Loucy (cell line): Measurements from ENCODE around the gene CRIP2.

Source experiments
- H2AFZ ChIP-seq: fragments of 200-600 bp; sonication (generic); 2 replicates; pipeline ENCODE4 v1.6.0; 2016; ENCODE audit warnings: antibody characterized with exemption, mild to moderate bottlenecking, low read length, moderate library complexity
- H3F3A ChIP-seq: fragments of 200-600 bp; 2 replicates; pipeline ENCODE4 v1.6.0; 2016; ENCODE audit warnings: antibody characterized with exemption, low read depth, mild to moderate bottlenecking
- H3K27me3 ChIP-seq: fragments of 200-600 bp; sonication (generic); 2 replicates; pipeline ENCODE4 v1.6.1; 2014; ENCODE audit warnings: low read length, mild to moderate bottlenecking; ENCODE audit not compliant: insufficient read depth, poor library complexity, severe bottlenecking
- H3K36me3 ChIP-seq: fragments of 200-600 bp; sonication (generic); 2 replicates; pipeline ENCODE4 v1.6.1; 2016; ENCODE audit warnings: low read length; ENCODE audit not compliant: insufficient read depth
- H3K4me1 ChIP-seq: fragments of 200-600 bp; sonication (generic); 2 replicates; pipeline ENCODE4 v1.5.1; 2014; ENCODE audit warnings: low read length, mild to moderate bottlenecking; ENCODE audit not compliant: insufficient read depth, poor library complexity, severe bottlenecking
- H3K4me2 ChIP-seq: fragments of 200-600 bp; sonication (generic); 2 replicates; pipeline ENCODE4 v1.6.0; 2014; ENCODE audit warnings: antibody characterized with exemption, low read length, low read depth, mild to moderate bottlenecking; ENCODE audit not compliant: poor library complexity, severe bottlenecking
- H3K4me3 ChIP-seq: fragments of 200-600 bp; sonication (generic); 2 replicates; pipeline ENCODE4 v1.5.1; 2014; ENCODE audit warnings: low read length, mild to moderate bottlenecking, mixed read lengths; ENCODE audit not compliant: poor library complexity, severe bottlenecking
- H3K79me2 ChIP-seq: fragments of 200-600 bp; sonication (generic); 2 replicates; pipeline ENCODE4 v1.6.1; 2014; ENCODE audit warnings: low read length; ENCODE audit not compliant: insufficient read depth
- H3K9ac ChIP-seq: fragments of 200-600 bp; sonication (generic); 2 replicates; pipeline ENCODE4 v1.6.0; 2014; ENCODE audit warnings: mild to moderate bottlenecking, low read depth, low read length, moderate library complexity; ENCODE audit not compliant: poor library complexity, severe bottlenecking
- H3K9me2 ChIP-seq: fragments of 200-600 bp; sonication (generic); replicated peaks from 2 replicates; pipeline ENCODE4 v1.6.1; 2016; ENCODE audit warnings: low read depth, low read length, mixed read lengths
- H3K9me3 ChIP-seq: fragments of 200-600 bp; sonication (generic); 2 replicates; pipeline ENCODE4 v1.6.1; 2014; ENCODE audit warnings: mild to moderate bottlenecking, antibody characterized with exemption, low read length, low read depth; ENCODE audit not compliant: insufficient read depth
- H4K20me1 ChIP-seq: fragments of 200-600 bp; sonication (generic); 2 replicates; pipeline ENCODE4 v1.6.0; 2014; ENCODE audit warnings: antibody characterized with exemption, low read length, mild to moderate bottlenecking; ENCODE audit not compliant: insufficient read depth, poor library complexity, severe bottlenecking
- EZH2phosphoT487 ChIP-seq: fragments of 200-600 bp; IDR thresholded peaks from 2 replicates; pipeline ENCODE4 v1.6.1; 2018; ENCODE audit warnings: antibody characterized with exemption, mild to moderate bottlenecking, moderate library complexity, borderline replicate concordance
- TF ChIP-seq, protein P1 (sequence below): fragments of 200-600 bp; sonication (generic); conservative IDR thresholded peaks from 2 replicates; pipeline ENCODE4 v1.5.1; 2014; ENCODE audit warnings: mild to moderate bottlenecking, antibody characterized with exemption, low read length

The CRIP2 gene

DNA sequence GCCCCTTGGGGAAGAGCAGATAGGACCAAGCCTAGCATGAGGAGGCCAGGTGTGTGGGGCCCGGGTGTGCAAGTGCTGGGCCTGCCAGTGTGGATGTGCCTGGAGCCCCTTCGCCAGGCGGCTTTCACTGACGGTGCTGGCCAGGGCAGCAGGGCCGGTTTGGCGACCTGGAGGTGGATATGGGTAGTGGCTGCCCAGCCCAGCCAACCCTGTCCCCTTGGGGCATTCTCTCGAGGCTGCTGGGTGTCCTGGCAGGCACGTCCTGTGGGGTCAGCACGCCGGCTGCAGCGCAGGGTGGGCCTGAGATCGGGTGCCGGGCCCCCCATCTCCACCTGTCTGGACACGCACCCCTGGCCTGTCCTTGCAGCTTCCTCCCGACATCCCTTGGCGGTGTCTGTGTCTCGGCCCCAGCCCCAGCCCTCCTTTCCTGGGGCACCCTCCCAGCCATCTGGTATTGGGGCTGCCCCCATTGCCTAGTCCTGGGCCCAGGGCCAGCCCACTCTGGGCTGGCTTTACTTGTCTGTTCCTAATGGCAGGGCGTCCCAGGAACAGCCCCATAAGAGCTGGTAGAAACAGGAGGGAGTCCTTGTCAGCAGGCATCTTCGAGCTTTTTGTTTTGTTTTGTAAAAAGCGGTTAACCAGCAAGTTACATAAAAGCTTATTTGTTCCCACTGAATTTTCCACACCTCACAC is 7.2 kb upstream of the CRIP2 start:
- no peak overlapping the region for H3K4me2 ChIP-seq
- no peak overlapping the region for H3K4me3 ChIP-seq
- H4K20me1 ChIP-seq, result no peaks in the 10 kb centered on the region
- no peaks in the 10 kb centered on the region for H3K9me2 ChIP-seq
- H3K9ac ChIP-seq, result no peak overlapping the region
- H3F3A ChIP-seq, result no peaks in the 10 kb centered on the region
- no peaks in the 10 kb centered on the region for H3K9me3 ChIP-seq
- TF ChIP-seq, protein P1, sequence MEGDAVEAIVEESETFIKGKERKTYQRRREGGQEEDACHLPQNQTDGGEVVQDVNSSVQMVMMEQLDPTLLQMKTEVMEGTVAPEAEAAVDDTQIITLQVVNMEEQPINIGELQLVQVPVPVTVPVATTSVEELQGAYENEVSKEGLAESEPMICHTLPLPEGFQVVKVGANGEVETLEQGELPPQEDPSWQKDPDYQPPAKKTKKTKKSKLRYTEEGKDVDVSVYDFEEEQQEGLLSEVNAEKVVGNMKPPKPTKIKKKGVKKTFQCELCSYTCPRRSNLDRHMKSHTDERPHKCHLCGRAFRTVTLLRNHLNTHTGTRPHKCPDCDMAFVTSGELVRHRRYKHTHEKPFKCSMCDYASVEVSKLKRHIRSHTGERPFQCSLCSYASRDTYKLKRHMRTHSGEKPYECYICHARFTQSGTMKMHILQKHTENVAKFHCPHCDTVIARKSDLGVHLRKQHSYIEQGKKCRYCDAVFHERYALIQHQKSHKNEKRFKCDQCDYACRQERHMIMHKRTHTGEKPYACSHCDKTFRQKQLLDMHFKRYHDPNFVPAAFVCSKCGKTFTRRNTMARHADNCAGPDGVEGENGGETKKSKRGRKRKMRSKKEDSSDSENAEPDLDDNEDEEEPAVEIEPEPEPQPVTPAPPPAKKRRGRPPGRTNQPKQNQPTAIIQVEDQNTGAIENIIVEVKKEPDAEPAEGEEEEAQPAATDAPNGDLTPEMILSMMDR, result no peak
- no peak for TF ChIP-seq EZH2phosphoT487
- no peaks in the 10 kb centered on the region for H3K27me3 ChIP-seq
- H3K36me3 ChIP-seq, result peaks cover 25% of the 10 kb centered on the region; the same call in 1 of the 2 replicates
- no peaks in the 10 kb centered on the region for H3K4me1 ChIP-seq
- no peaks in the 10 kb centered on the region for H3K79me2 ChIP-seq
- H2AFZ ChIP-seq, result no peak overlapping the region

DNA sequence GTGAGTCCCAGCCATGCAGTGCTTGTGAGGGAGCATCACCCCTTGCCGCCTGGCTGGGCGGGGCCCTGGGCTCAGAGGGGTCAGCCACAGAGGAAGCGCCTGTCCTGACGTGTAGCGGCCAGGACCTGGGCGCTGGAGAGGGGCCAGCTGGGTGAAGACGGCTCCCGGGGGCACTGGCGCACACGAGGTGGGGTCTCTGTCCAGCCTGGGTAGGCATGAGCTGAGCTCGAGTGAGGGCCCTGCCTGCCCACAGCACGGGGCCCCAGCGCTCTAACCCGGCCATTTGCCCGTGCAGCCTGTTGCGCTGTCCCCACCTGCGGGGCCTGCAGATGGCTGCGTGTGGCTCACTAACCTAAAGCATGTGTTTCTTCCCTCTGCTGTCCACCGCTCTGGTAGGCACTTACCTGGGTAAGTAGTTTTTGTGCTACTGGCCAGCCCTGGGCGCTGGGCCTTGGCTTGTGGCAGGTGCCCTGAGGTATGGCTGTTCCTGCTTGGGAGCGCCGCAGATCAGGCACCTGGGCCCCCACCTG is 6.6 kb upstream of the CRIP2 start:
- Histone ChIP-seq H3K9me2 (no peaks in the 10 kb centered on the region), H3K36me3 (peaks cover 25% of the 10 kb centered on the region; the same call in 1 of the 2 replicates), H3K9me3 (no peaks in the 10 kb centered on the region), H3F3A (no peaks in the 10 kb centered on the region), H3K9ac (no peak overlapping the region), H3K4me2 (no peak overlapping the region), H4K20me1 (no peaks in the 10 kb centered on the region), H2AFZ (no peak overlapping the region), H3K79me2 (no peaks in the 10 kb centered on the region), H3K4me3 (no peak overlapping the region), H3K27me3 (no peaks in the 10 kb centered on the region), H3K4me1 (no peaks in the 10 kb centered on the region)
- TF ChIP-seq EZH2phosphoT487, result no peak
- TF ChIP-seq, protein P1, result no peak

DNA sequence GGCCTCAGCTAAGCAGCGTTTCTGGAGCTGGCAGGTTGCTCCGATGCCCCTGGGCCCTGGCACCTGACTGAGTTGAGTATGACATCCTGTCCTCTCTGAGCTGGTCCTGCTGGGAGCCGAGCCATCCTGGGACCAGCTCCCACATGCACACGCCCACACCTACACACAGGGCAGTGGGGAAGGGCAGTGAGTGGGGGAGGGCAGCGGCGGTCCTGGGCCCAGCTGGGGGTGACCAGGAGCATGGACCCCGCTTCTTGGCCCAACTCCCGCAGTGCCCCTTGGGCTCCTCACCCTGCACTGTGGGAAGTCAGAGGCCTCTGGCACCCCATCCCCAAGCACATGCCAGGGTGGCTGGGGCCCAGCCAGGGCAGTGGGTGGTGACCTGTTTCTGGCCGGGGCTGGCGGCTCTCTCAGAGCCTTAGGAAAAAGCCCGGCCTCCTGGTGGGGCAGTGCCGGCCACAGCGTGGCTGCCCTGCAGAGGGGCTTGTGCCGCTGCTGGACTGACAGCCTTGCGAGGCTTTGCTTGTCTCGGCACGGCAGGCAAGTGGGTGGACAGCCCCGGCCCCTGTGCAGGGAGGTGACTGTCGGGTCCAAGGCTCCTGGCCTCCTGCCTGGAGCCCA is 5.9 kb upstream of the CRIP2 start:
- Histone ChIP-seq H3K9me3 (no peaks in the 10 kb centered on the region), H3K36me3 (peaks cover 20% of the 10 kb centered on the region; the same call in 1 of the 2 replicates), H3K4me2 (no peak overlapping the region), H3K4me1 (peaks cover 3% of the 10 kb centered on the region), H3K9me2 (no peaks in the 10 kb centered on the region), H3K27me3 (no peaks in the 10 kb centered on the region), H4K20me1 (no peaks in the 10 kb centered on the region), H2AFZ (no peak overlapping the region), H3K4me3 (no peak overlapping the region), H3K9ac (no peak overlapping the region), H3F3A (no peaks in the 10 kb centered on the region), H3K79me2 (no peaks in the 10 kb centered on the region)
- TF ChIP-seq EZH2phosphoT487, result no peak
- TF ChIP-seq, protein P1, result no peak
